GM18511 (cell line): ENCODE measurements around the gene TMED10.

Experiments used
- ATAC-seq: cut with Tn5 transposase; IDR thresholded peaks from one replicate; pipeline ENCODE4 v1.9.1; 2021; ENCODE audit warnings: mild to moderate bottlenecking, moderate library complexity; ENCODE audit not compliant: unreplicated experiment

Gene TMED10

GRCh38 chr14:75176142-75176820 lies at the start of gene TMED10:
Gene TMED10, minus strand, starts transcription at chr14:75176612. Its CDS starts 33 bp downstream, at chr14:75176579.
- peak; percentile 83 for ATAC-seq

- ATAC-seq: no peak
These were observed 48.1 kb upstream of the TMED10 start for GRCh38 chr14:75224561-75224960.

GRCh38 chr14:75223664-75224154 lies 47.3 kb upstream of the TMED10 start:
- no peak for ATAC-seq

GRCh38 chr14:75222208-75222701 lies 45.8 kb upstream of the TMED10 start:
- peak; percentile 57 for ATAC-seq

- ATAC-seq: no peak
These were observed 45.4 kb upstream of the TMED10 start for GRCh38 chr14:75221797-75222196.

- no peak for ATAC-seq
These were observed 43.7 kb upstream of the TMED10 start for GRCh38 chr14:75220156-75220555.

GRCh38 chr14:75217508-75218206 lies 41.2 kb upstream of the TMED10 start:
- no peak for ATAC-seq

- ATAC-seq: no peak
These were observed 40.1 kb upstream of the TMED10 start for GRCh38 chr14:75216427-75217006.

GRCh38 chr14:75215520-75215919 lies 39.1 kb upstream of the TMED10 start:
- ATAC-seq: no peak

- ATAC-seq: no peak
These were observed 38.1 kb upstream of the TMED10 start for GRCh38 chr14:75214558-75214957.

GRCh38 chr14:75213172-75213571 lies 36.8 kb upstream of the TMED10 start:
- no peak for ATAC-seq

GRCh38 chr14:75208843-75209242 lies 32.4 kb upstream of the TMED10 start:
- ATAC-seq: no peak

- ATAC-seq: no peak
These were observed 29.8 kb upstream of the TMED10 start for GRCh38 chr14:75206190-75206589.

GRCh38 chr14:75205591-75205990 lies 29.2 kb upstream of the TMED10 start:
- ATAC-seq: no peak

- ATAC-seq: no peak
These were observed 27.7 kb upstream of the TMED10 start for GRCh38 chr14:75204116-75204515.

GRCh38 chr14:75202657-75203056 lies 26.2 kb upstream of the TMED10 start:
- no peak for ATAC-seq

- no peak for ATAC-seq
These were observed 24.7 kb upstream of the TMED10 start for GRCh38 chr14:75201087-75201486.

GRCh38 chr14:75200451-75200850 lies 24.0 kb upstream of the TMED10 start:
- no peak for ATAC-seq

GRCh38 chr14:75198291-75198933 lies 22.0 kb upstream of the TMED10 start:
- no peak for ATAC-seq

- ATAC-seq: no peak
These were observed 20.9 kb upstream of the TMED10 start for GRCh38 chr14:75197338-75197737.

GRCh38 chr14:75196468-75196867 lies 20.1 kb upstream of the TMED10 start:
- ATAC-seq: peak; percentile 58
